PC-9 (cell line): ENCODE data around the gene PGK2.

Source experiments
- EZH2 ChIP-seq: fragments of 200-600 bp; sonication (generic); IDR thresholded peaks from 2 replicates; pipeline ENCODE4 v1.8.0; 2017; ENCODE audit warnings: antibody characterized with exemption, low read depth
- TF ChIP-seq, protein P1 (sequence below): fragments of 200-600 bp; sonication (generic); conservative IDR thresholded peaks from 2 replicates; pipeline ENCODE4 v1.6.1; 2017; ENCODE audit warnings: mixed run types, antibody characterized with exemption, mild to moderate bottlenecking, moderate library complexity

DNA sequence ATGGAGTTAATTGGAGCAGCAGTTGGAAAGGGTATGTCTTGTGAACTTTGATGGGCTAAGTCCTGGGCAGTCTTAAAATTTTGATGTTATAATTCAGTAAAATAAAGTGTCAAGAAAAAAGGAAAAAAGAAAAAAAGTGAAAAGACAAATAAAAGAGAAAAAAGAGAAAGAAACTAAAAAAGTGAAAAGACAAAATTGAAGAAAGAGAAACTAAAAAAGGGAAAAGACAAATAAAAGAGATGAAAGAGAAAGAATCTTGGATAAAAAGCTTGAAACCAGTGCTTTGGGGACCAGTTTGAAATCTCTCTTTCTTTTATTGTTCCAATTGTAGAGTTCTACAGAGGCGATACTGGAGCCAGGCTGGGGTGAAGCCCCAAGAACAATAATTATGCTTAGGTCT is 12.0 kb upstream of the PGK2 start:
- TF ChIP-seq, protein P1, sequence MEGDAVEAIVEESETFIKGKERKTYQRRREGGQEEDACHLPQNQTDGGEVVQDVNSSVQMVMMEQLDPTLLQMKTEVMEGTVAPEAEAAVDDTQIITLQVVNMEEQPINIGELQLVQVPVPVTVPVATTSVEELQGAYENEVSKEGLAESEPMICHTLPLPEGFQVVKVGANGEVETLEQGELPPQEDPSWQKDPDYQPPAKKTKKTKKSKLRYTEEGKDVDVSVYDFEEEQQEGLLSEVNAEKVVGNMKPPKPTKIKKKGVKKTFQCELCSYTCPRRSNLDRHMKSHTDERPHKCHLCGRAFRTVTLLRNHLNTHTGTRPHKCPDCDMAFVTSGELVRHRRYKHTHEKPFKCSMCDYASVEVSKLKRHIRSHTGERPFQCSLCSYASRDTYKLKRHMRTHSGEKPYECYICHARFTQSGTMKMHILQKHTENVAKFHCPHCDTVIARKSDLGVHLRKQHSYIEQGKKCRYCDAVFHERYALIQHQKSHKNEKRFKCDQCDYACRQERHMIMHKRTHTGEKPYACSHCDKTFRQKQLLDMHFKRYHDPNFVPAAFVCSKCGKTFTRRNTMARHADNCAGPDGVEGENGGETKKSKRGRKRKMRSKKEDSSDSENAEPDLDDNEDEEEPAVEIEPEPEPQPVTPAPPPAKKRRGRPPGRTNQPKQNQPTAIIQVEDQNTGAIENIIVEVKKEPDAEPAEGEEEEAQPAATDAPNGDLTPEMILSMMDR: no peak
- no peak for TF ChIP-seq EZH2
